Measurements from ENCODE around the gene NSD2.

Gene NSD2

DNA sequence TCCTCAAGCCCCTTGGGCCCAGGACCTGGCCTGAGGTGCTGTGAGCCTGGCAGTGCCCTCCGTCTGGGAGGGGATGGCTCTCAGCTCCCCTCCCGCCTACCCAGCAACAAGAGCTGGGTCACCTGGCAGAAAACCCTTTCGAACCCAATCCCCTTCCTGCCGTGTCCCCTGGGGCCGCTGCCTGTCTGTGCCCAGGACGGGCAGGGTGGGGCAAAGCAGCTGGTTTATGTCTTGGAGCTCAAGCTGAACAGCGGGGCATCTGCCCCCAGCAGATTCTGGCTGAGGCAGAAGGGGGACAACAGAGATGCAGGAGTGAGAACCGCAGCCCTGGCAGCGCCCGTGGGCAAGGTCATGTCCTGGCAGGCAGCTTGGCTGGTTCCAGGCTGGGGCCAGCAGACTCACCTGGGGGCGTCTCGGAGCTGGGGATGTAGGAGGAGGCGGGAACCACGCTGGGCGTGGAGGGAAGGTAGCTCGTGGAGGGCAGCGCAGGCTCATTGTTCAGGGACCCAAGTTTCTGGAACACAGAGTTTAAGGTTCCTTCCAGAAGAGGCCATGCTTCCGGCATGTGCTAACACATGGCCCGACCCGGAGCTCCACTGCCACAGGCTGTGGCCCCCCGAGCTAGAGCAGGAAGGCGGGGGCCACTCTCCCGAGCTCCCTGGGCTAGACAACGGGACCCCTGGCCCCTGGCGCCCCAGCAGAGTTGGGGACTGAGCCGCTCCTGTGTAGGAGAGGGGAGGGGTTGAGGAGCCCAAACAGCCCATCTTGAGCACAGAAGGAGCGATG lies 113.4 kb downstream of the NSD2 start:
- H3K4me3 ChIP-seq (ENCODE audit: control insufficient read depth, low read depth, low read length) = no peak overlapping the region
- DNase-seq (ENCODE audit: low read depth) = no peak
- TF ChIP-seq, protein P1, sequence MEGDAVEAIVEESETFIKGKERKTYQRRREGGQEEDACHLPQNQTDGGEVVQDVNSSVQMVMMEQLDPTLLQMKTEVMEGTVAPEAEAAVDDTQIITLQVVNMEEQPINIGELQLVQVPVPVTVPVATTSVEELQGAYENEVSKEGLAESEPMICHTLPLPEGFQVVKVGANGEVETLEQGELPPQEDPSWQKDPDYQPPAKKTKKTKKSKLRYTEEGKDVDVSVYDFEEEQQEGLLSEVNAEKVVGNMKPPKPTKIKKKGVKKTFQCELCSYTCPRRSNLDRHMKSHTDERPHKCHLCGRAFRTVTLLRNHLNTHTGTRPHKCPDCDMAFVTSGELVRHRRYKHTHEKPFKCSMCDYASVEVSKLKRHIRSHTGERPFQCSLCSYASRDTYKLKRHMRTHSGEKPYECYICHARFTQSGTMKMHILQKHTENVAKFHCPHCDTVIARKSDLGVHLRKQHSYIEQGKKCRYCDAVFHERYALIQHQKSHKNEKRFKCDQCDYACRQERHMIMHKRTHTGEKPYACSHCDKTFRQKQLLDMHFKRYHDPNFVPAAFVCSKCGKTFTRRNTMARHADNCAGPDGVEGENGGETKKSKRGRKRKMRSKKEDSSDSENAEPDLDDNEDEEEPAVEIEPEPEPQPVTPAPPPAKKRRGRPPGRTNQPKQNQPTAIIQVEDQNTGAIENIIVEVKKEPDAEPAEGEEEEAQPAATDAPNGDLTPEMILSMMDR (conservative IDR thresholded peaks at IDR 0.05; ENCODE audit: control insufficient read depth, insufficient read depth, low read depth, low read length) = no peak

- TF ChIP-seq, protein P1 (conservative IDR thresholded peaks at IDR 0.05; ENCODE audit: control insufficient read depth, insufficient read depth, low read depth, low read length) = no peak
Observed at GRCh38 chr4:1985294-1985693, 114.1 kb downstream of the NSD2 start.

DNA sequence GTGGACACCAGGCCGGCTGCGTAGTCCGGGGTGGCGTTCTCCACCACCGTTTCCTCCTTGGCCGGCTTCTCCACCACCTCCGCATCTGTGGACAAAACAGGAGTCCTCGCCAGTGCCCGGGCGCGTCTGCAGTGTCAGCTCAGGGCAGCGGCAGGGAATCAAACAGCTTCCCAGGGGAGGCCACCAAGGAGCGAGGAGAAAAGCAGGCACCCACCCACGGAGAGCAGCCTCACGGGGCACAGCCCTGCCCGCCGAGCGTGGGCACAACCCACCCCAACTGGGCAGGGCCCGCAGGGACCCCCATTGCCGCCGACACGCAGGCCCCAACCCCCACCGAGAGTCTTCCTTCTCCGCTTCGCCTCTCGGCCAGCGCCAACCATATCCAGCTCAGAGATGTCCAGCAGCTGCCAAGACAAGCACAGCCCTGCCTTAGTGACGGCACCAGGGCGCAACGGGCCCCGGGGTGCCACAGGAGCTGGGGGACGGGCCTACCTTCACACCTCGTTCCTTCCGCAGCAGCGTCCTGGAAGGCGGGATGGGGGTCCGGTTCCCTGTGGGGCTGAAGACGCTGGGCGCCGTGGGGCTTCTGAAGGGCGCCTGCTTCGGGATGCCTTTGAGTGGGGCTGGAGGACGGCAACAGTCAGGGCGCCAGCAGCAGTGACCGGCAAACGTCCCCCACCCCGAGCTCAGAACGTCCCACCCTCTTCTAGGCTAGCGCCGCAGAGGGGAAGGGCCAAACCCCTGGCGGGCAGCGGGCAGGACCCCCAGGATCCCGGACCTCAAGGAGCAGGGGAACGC lies 114.8 kb downstream of the NSD2 start:
- H3K4me3 ChIP-seq (ENCODE audit: control insufficient read depth, low read depth, low read length) = no peak overlapping the region
- TF ChIP-seq, protein P1 (conservative IDR thresholded peaks at IDR 0.05; ENCODE audit: control insufficient read depth, insufficient read depth, low read depth, low read length) = no peak
- DNase-seq (ENCODE audit: low read depth) = no peak

More at GRCh38 chr4:1985294-1985693, 114.1 kb downstream of the NSD2 start:
- no peak overlapping the region for H3K4me3 ChIP-seq (ENCODE audit: control insufficient read depth, low read depth, low read length)
- no peak for DNase-seq (ENCODE audit: low read depth)

GRCh38 chr4:1986578-1987210 lies 115.5 kb downstream of the NSD2 start:
- no peak overlapping the region for H3K4me3 ChIP-seq (ENCODE audit: control insufficient read depth, low read depth, low read length)
- DNase-seq (ENCODE audit: low read depth) = no peak
- TF ChIP-seq, protein P1 (conservative IDR thresholded peaks at IDR 0.05; ENCODE audit: control insufficient read depth, insufficient read depth, low read depth, low read length) = no peak

GRCh38 chr4:1987296-1987695 lies 116.1 kb downstream of the NSD2 start:
- H3K4me3 ChIP-seq (ENCODE audit: control insufficient read depth, low read depth, low read length) = no peak overlapping the region
- no peak for DNase-seq (ENCODE audit: low read depth)

GRCh38 chr4:1987721-1988326 lies 116.6 kb downstream of the NSD2 start:
- TF ChIP-seq, protein P1 (conservative IDR thresholded peaks at IDR 0.05; ENCODE audit: control insufficient read depth, insufficient read depth, low read depth, low read length) = no peak
- H3K4me3 ChIP-seq (ENCODE audit: control insufficient read depth, low read depth, low read length) = no peak overlapping the region
- no peak for DNase-seq (ENCODE audit: low read depth)

More at GRCh38 chr4:1987296-1987695, 116.1 kb downstream of the NSD2 start:
- TF ChIP-seq, protein P1 (conservative IDR thresholded peaks at IDR 0.05; ENCODE audit: control insufficient read depth, insufficient read depth, low read depth, low read length) = no peak

Data from fibroblast of mammary gland (primary cell).